NT2/D1 (cell line): ENCODE results near the gene FBXO38.

Experiments used
- YY1 ChIP-seq: IDR thresholded peaks from 2 replicates; pipeline ENCODE4 v1.6.1; 2011; ENCODE audit not compliant: insufficient read length, insufficient read depth
- ZNF274 ChIP-seq: IDR thresholded peaks from 2 replicates; pipeline ENCODE4 v1.6.1; 2011; ENCODE audit warnings: mild to moderate bottlenecking, low read depth, low read length

- TF ChIP-seq ZNF274, result no peak
- no peak for TF ChIP-seq YY1
These were observed 4.4 kb upstream of the FBXO38 start for GRCh38 chr5:148379340-148379739.
